NCI-H2107 treated with DMSO at 0.1 percent for 48 hours (cell line): ENCODE measurements around the gene CARS1.
"Not testable (repeated sequence)": the region's sequence is repeated elsewhere in the genome, so short reads cannot be mapped to it uniquely, and the experiment has no call there.

ENCODE experiments used
- DNase-seq: peaks from one replicate; lab custom pipeline; 2025; ENCODE audit not compliant: unreplicated experiment; lab: John Stamatoyannopoulos, UW

Gene CARS1

DNA sequence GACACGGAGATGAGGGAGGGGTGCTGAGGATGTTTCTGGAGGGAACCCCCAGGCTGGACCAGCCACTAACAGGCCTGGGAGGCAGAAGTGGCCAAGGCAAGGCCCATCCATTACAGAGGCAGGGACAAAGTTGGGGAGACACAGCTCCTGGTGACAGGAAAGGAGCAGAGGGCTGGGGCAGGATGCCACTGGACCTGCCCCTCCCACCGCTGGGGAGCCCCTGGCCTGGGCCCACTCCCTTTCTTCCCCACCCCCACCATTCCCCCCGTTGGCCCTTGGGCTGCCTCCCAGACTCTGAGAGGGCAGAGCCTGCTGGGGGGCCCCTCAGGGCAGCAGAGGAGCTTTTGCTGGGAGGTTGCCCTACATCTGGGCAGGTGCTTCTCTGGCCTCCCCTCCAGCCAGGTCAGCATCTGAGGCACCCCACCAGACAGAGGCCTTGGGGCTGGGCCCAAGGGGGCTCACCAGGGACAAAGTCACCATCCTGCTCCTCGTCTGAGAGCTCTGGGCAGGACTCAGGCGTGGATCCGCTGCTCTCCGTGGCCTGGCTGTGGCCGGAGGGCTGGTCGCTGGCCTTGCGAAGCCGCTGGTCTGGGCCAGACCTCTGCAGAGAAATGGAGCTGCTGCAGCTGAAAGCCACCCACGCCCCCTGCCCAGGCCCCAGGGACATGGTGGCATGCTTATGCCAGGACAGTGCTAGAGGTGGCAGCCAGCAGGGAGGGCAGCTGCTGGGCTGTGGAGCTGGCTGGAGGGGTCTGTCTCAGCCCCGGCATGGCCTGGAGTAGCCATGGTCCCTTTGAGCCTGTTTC, 33.1 kb upstream of the CARS1 start:
- DNase-seq: no peak

DNA sequence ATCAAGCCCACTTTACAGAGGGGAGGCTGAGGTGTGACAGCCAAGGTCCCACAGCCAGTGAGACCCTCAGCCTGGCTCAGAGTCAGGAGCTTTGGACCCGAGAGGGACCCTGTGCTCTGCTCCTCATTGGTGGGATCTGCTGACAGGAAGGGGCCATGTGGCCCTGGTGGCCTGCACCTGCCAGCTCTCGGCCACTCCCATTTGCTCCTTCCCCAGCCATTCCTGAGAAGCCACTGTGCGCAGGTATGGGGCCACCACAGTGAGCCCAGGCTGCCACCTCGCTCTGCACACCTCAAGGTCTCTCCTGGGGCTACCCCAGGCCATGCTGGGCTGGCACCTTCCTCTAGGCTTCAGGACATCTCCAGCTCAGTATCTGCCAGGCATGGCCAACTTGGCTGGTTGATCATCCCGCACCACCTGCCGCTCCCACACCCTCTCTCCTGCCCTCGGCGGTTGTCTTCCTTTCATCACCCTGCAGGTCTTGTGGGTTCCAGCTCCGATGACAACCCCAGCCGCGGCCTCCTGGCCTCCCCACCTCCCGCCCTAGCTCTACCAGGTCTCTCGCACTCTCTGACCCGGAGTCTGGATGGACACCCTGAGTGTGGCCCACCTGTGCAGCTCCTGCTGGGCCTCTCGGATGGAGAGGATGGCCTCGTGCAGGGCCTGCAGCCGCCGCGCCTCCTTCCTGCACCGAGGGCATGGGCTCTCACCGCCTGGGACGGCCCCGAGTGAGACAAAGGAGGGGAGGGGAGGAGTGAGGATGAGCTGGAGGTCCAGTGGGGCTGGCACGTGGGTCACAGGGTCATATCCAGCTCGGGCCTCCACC, 32.2 kb upstream of the CARS1 start:
- no peak for DNase-seq

DNA sequence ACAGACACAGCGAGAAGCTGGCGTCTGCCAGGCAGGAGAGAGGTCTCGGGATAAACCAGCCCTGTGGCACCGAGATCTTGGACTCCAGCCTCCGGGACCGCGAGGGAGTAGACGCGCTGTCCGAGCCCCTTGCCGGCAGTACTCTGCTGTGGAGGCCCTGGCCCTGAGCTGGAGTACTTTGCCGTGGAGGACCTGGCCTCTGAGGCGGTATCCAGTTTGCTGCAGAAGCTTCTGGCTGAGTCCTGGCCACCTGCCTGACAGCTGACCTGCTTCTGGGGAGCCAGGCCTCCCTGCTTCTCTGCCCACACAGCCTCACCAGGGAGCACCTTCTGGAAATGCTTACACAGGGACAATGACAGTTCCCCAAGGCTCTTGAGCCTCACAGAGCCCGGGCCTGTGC, 31.6 kb upstream of the CARS1 start:
- DNase-seq: no peak

DNA sequence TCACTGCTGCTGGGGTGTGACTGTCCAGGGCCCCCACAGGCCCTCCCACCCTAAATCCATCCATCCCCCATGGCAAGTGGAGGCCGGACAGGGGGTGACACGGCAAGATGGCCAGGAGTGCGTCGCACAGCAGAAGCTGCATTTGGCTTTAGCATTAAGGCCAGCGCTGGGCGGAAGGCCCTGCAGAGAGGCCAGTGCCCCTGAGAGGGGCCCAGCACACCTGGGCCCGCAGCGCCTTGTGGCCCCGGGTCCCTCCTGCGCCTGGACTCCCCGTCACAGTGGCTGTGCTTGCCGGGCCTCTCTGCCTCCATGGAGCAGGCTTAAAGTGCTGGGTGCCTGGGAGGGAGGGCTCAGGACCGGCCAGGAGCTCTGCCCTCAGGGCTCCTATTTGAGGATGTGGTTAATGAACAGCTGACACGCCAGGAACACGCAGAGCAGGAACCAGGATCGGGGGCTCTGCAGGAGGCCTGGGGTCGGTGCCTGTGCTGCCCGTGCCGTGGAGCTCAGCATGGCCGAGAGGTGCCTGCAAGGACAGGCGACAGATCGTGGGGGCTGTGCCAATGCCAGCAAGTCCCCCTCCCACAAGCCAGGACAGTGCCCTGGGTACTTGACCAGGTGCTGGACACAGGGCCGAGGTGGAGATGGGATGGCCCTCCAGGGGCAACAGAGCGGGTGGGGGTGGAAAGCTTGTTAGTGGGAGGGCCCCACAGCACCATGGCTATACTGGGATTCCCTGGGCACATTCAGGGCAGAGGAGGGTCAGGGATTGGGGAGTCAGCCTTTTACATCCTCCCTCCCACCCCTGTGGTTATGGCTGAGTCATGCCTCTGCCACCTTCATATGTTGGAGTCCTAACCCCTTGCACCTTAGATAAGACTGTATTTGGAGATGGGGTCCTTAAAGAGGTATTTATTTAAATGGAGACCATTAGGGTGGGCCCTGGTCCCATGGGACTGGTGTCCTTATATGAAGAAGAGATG, 30.9 kb upstream of the CARS1 start:
- DNase-seq: no peak

DNA sequence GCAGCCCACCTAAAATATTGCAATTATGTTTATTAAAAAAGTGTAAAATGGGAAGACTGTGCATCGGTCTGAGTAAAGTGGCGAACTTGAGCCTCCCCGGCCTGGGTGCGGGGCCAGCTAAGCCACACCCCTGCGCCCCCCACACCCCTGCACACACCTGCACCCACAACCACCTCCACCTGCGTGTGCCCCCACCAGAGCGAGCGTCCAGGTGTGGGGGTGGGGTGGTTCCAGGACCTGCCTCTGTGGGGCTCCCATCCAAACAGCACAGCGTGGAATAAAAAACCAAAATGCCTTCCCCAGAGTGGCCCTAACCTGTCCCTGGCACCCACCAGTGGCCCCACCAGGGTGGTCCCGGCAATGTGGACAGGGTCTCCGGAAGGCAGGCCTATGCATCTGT, 30.1 kb upstream of the CARS1 start:
- no peak for DNase-seq

DNA sequence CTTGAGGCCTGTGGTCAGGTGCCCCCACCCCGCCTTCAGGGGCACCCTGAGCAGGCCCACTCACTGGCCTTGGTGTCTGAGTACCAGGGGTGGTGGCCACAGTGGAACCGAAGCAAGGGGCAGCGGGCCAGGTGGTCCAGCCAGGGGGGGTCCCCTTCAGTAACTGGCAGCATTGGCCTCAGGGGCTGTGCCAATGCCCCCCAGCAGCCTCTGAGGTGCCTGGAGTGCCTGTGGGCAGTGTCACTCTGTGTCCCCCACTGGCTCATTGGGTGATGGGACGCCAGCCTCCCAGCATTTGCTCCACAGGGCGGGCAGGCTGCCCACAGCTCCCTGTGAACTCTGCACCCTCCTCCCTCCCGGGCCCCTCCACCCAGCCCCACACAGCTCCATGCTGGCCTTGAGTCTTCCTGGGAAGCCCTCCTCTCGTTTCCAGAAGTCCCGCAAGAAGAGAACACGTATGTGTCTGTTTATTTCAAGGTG, 29.5 kb upstream of the CARS1 start:
- no peak for DNase-seq

DNA sequence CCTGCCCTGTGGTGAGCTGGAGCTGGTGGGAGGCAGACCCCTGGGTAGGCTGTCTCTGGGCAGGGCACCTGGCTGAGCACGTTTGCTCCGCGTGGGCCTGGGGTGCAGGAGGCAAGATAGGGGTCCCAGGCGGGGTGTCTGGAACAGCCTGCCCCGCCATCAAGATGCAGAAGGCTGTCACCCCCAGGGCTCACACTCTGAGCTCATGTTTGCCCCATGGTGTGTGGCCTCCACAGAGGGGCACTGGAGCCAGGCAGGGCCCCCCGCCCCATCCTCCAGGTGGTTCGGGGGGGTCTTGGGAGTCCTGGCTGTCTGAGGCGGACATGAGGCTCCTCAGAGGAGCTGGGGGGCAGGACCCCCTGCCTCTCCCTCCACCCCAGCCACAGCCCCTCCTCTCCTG, 28.9 kb upstream of the CARS1 start:
- DNase-seq: no peak

DNA sequence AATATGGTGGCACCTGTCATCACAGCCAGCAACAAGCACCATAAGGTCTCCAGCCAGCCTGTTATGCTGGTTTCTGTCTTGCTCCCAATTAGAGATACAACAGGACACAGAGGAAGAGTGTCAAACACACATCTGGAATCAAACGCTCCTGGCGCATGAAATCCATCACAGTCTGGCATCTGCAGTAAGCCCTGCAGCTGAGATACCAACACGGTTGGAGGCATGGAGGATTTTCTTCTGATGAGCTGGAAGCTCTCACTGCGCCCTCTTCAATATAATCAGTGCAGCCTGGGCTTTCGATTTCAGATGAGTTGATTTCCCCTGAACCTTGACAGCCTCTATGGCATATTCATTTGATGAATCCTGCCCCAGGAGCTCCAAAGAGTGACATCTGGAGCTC, 27.8 kb upstream of the CARS1 start:
- DNase-seq: no peak

DNA sequence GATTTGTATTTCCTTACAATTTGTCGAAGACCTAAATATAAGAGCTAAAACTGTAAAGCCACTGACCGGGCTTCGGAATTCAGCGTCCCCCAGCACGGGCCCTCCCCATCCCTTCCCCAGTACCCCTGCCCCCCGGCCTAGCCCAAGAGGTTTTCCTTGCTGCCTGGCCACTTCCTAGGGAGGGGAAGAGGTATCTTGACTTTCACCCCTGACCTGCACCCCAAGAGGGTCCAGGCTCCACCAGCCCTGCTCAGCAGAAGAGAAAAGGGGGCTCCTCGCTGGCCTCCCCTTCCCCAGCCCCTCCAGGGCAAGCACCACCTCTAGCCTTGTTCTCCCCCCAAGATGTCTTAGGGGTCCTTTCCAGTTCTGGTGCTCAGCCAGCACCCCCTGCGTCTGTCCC, 26.1 kb upstream of the CARS1 start:
- DNase-seq: no peak

DNA sequence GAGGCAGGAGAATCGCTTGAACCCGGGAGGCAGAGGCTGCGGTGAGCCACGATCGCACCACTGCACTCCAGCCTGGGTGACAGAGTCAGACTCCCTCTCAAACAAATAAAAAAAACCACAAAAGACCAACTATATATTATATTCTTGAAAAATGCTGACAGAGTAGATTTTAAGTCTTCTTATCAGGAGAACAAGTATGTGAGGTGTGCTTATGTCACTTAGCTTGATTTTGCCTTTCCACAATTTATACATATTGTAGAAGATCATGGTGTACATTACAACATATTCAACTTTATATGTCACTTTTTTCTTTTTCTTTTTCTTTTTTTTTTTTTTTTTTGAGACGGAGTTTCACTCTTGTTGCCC, 24.1 kb upstream of the CARS1 start:
- no peak for DNase-seq

DNA sequence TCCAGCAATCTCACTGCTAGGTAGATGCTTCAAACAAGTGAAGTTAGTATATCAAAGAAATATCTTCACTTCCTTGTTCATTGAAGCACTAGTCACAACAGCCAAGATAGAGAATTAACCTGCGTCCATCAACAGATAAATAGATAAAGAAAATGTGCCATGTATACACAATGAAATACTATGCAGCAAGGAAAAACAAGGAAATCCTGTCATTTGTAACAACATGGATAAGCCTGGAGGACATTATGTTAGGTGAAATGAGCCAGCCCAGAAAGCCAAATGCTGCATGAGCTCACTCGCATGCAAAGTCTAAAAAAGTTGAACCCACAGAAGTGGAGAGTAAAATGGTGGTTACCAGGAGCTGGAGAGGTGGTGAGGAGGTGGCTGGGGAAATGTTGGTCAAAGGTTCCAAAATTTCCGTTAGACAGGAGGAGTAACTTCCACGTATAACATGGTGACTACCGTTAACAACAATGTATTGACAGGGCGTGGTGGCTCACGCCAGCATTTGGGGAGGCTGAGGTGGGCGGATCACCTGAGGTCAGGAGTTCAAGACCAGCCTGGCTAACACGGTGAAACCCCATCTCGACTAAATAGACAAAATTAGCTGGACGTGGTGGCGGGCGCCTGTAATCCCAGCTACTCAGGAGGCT, 23.6 kb upstream of the CARS1 start:
- no peak for DNase-seq

DNA sequence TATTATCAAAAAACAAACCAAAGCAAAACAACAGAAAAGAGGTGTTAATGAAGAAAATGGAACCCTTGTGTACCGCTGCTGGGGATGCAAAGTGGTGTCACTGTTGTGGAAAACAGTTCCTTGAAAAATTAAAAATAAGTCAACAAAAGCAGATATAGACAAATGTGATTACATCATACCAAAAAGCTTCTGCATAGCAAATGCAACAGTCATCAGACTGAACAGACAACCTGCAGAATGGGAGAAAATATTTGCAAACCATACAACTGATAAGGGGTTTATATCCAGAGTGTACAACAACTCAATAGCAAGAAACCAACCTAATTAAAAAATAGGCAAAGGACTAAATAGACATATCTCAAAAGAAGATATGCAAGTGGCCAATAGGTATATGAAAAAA, 22.9 kb upstream of the CARS1 start:
- no peak for DNase-seq

DNA sequence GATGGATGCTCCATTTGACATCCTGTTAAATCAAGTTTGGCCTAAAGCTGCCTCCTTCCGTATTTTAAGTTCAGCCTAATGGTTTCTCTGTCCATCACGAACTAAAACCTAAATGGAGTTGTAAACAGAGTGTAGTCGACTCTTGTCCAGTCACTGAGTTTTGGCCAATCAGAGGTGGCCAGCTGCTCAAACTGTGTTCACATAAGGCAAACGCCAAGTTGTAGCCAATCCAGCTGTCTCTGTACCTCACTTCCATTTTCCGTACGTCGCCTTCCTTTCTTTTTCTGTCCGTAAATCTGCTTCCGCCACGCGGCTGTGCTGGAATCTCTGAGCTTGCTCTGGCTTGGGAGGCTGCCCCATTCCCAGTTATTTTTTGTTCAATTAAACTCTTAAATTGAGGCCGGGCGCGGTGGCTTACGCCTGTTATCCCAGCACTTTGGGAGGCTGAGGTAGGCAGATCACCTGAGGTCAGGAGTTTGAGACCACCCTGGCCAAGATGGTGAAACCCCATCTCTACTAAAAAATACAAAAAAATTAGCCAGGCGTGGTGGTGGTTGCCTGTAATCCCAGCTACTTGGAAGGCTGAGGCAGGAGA, 20.7 kb upstream of the CARS1 start:
- DNase-seq: no peak

DNA sequence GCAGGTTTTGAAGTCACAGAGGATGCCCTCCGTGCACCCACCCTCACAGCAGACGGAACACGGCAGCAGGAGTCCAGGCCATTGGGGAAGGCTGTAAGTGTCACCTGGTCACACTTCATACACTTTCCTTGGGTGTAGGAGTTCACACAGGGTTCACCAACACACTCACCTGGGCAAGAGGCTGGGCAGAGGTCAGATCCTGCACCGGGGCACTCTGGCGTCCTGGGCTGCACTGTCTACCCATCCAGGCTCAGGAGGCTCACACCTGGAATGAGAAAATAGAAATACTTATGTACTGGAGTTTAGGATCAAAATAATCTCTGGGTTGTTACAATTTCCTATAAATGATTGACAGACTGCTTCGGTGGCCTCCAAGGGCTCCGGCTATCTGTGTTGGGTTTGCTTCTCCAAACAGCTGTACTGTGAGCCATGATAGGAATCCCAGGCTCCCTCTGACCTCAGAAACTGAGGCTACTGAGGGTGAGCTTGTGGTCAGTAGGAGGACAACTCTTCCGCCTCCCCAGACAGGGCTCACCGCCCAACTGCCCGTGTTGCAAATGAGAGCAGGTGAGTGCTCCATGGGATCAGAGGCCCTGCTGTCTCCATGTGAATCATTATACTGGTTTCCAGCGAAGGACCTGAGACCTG, 20.1 kb upstream of the CARS1 start:
- DNase-seq: no peak

DNA sequence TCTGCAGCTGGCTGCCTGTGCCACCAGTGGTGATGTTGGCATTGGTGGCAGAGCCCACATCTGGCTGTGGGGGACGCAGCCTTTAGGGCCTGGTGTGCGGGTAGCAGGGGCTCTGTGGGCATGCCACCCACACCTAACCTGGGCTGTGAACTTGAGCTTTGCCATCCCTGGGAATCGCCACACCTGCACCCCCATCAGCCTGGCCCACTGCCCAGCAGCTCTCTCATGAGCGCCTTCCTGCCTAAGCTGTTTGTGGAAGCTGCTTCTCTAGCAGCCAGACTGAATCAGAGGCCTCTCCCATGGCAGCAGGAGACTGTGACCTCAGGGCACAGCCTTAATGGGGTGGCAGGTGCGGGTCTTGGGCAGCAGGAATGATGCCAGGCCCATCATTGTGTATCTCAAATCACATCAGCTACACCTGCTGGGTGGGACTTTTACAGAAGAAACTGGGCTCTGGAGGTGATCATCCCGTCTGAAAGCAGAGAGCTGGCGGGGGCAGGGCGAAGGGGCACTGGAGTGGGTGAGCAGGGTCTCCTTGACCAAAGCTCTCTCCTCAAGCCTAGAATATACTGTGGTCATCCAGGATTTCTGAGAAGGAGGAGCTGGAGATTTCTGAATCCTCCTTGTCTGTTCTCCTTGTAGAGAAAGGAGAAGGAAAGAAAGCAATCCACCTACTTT, 17.8 kb upstream of the CARS1 start:
- DNase-seq: peak; percentile 10

DNA sequence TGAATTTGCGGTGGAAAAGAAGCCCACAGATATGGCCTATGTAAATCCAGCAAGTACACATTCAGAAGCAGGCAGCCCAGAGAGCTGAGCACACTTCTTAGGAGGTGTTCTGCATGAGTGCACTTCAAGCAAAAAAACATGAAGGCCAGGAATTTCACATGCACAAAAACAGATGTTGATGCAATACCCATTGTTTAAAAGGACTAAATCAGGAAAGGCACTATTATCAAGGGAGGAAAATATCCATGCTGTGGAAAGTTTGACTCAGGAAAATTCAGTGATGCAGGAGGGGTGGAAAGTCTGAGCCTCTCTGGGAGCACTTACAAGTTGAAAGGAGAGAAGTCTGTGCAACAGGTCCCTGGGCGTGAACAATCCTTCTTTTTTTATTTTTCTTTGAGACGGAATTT, 15.8 kb upstream of the CARS1 start:
- DNase-seq: peak; percentile 32

DNA sequence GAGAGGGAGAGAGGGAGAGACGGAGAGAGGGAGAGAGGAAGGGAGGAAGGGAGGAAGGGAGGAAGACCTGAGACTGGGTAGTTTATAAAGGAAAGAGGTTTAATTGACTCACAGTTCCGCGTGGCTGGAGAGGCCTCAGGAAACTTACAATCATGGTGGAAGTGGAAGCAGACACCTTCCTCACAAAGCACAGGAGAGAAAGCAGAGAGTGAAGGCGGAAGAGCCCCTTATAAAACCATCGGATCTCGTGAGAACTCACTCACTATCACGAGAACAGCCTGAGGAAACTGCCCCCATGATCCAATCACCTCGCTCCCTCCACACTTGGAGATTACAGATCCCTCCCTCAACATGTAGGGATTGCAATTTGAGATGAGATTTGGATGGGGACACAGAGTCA, 12.2 kb upstream of the CARS1 start:
- no peak for DNase-seq

DNA sequence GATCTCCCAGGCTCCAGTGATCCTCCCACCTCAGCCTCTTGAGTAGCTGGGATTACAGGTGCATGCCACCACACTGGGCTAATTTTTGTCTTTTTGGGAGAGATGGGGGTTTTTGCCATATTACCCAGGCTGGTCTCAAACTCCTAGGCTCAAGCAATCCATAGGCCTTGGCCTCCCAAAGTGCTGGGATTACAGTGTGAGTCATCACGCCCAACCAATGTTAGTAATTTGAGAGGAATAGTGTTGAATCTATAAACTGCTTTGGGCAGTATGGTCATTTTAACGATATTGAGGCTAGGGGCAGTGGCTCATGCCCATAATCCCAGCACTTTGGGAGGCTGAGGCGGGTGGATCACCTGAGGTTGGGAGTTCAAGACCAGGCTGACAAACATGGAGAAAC, 9.1 kb upstream of the CARS1 start:
- DNase-seq: not testable (repeated sequence)

DNA sequence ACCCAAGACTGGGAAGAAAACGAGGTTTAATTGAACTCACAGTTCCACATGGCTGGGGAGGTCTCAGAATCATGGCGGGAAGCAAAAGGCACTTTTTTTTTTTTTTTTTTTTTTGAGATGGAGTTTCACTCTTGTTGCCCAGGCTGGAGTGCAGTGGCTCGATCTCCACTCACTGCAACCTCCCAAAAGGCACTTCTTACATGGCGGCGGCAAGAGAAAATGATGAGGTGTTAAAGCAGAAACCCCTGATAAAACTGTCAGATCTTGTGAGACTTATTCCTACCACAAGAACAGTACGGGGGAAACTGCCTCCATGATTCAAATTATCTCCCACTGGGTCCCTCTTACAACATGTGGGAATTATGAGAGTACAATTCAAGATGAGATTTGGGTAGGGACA, 7.5 kb upstream of the CARS1 start:
- not testable (repeated sequence) for DNase-seq
